Astrocyte (in vitro differentiated cells and primary cell): ENCODE data around the gene RHBG. TPM values are rescaled to one million over a fixed set of nuclear protein-coding genes. Genes with fewer than 3 reads are reported as not detected.

Experiments used
- DNase-seq: peaks from one replicate; pipeline ENCODE4 v3.0.0-alpha.2; 2010; ENCODE audit warnings: low read depth
- FAIRE-seq: peaks from 2 replicates; lab custom pipeline; 2011; peaks lifted over from hg19 to GRCh38; lab: Jason Lieb, UNC
- H2AFZ ChIP-seq: 2 replicates; pipeline ENCODE4 v1.6.0; 2012; ENCODE audit warnings: low read depth, low read length, inconsistent platforms
- H3K27ac ChIP-seq: 2 replicates; pipeline ENCODE4 v1.5.1; 2011; ENCODE audit warnings: low read depth, low read length, inconsistent platforms
- H3K27me3 ChIP-seq: 2 replicates; pipeline ENCODE4 v1.6.0; 2011; ENCODE audit warnings: low read length, inconsistent platforms; ENCODE audit not compliant: insufficient read depth
- H3K36me3 ChIP-seq: 2 replicates; pipeline ENCODE4 v1.5.1; 2011; ENCODE audit warnings: low read length, inconsistent platforms; ENCODE audit not compliant: insufficient read depth
- H3K4me1 ChIP-seq: 2 replicates; pipeline ENCODE4 v1.5.1; 2011; ENCODE audit warnings: low read length, inconsistent platforms; ENCODE audit not compliant: insufficient read depth
- H3K4me2 ChIP-seq: 2 replicates; pipeline ENCODE4 v1.6.0; 2012; ENCODE audit warnings: low read length, inconsistent platforms
- H3K4me3 ChIP-seq: 2 replicates; pipeline ENCODE4 v1.5.1; 2011; ENCODE audit warnings: low read depth, mild to moderate bottlenecking, low read length, inconsistent platforms; ENCODE audit not compliant: insufficient read depth
- H3K79me2 ChIP-seq: 2 replicates; pipeline ENCODE4 v1.6.0; 2012; ENCODE audit warnings: mild to moderate bottlenecking, low read length, inconsistent platforms; ENCODE audit not compliant: insufficient read depth
- H3K9ac ChIP-seq: 2 replicates; pipeline ENCODE4 v1.6.0; 2012; ENCODE audit warnings: mild to moderate bottlenecking, low read length, inconsistent platforms
- H3K9me3 ChIP-seq: 2 replicates; pipeline ENCODE4 v1.5.1; 2012; ENCODE audit warnings: low read depth, mild to moderate bottlenecking, low read length, inconsistent platforms; ENCODE audit not compliant: insufficient read depth
- H4K20me1 ChIP-seq: 2 replicates; pipeline ENCODE4 v1.6.0; 2012; ENCODE audit warnings: low read length, inconsistent platforms; ENCODE audit not compliant: insufficient read depth
- H3K27ac Mint-ChIP-seq: one replicate; pipeline ENCODE4 v1.8.0; 2021; ENCODE audit warnings: mild to moderate bottlenecking, mixed read lengths; ENCODE audit not compliant: unreplicated experiment
- H3K27me3 Mint-ChIP-seq: one replicate; pipeline ENCODE4 v1.8.0; 2021; ENCODE audit warnings: low read depth, mixed read lengths; ENCODE audit not compliant: unreplicated experiment
- H3K36me3 Mint-ChIP-seq: one replicate; pipeline ENCODE4 v1.8.0; 2021; ENCODE audit warnings: low read depth, mixed read lengths; ENCODE audit not compliant: unreplicated experiment
- H3K4me1 Mint-ChIP-seq: one replicate; pipeline ENCODE4 v1.8.0; 2021; ENCODE audit warnings: low read depth, mixed read lengths; ENCODE audit not compliant: unreplicated experiment
- H3K4me3 Mint-ChIP-seq: one replicate; pipeline ENCODE4 v1.8.0; 2021; ENCODE audit warnings: mild to moderate bottlenecking, moderate library complexity, mixed read lengths; ENCODE audit not compliant: unreplicated experiment
- H3K9me3 Mint-ChIP-seq: one replicate; pipeline ENCODE4 v1.8.0; 2021; ENCODE audit warnings: mild to moderate bottlenecking, mixed read lengths; ENCODE audit not compliant: unreplicated experiment
- CTCF ChIP-seq: IDR thresholded peaks from 2 replicates; pipeline ENCODE4 v1.5.1; 2011; ENCODE audit warnings: low read depth, mild to moderate bottlenecking, inconsistent platforms, low read length, moderate library complexity; ENCODE audit not compliant: insufficient read depth
- EZH2 ChIP-seq: IDR thresholded peaks from 2 replicates; pipeline ENCODE4 v1.6.1; 2012; ENCODE audit warnings: mild to moderate bottlenecking, low read length, inconsistent platforms; ENCODE audit not compliant: insufficient read depth
- total RNA-seq: library from RNA; stranded (reverse); gene quantifications from 2 replicates; pipeline ENCODE4 v1.2.1, GENCODE V29; 2021

Gene RHBG
- total RNA-seq, 1 donor from 2014 or later, result not detected

DNA sequence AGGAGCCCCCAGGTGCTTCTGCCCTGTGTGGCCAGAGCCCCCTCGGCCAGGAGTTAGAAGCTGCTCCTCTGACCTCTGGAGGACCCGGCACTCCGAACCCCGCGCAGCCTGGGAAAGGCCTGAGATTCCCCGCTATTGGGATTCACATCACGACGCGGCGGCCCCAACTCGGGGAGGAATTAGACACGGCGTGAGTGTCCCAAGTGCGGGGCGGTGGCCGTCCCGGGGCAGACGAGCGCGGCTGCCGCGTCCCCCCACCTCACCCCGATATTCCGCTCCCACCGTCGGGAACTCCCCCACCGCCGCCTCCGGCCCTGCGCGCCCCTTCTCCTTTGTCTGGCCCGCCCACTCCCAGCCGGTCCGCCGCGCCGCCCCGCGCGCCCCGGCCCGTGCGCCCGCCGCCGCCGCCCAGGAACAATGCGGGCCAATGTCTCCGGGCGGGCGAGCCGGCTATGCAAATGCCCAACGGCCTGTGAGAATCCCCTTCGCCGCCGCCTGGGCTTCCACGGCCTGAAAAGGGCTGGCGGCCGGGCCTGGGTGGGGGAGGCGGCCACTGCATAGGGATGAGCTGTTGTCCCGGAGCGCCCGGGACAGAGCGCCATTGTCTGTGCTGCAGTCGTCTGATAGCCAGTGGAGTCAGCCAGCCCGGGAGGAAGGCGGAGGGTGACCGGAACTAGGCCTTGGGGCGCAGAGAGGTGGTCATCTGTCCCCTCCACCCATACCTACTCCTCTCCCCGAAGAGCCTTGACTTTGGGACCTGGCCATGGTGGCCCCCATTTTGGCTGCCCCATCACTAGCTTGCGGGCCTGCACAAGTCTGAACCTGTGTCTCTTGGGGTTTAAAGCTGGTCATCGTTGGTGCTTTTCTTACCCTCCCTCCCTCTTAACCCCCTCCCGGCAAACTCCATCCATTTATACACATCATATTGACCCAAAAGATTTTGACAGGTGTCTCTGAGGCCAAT lies 19.4 kb downstream of the RHBG start:
- H3K4me1 ChIP-seq, result peaks cover 3% of the 10 kb centered on the region
- H3K36me3 ChIP-seq, result no peaks in the 10 kb centered on the region
- H3K27me3 ChIP-seq, result peaks cover 26% of the 10 kb centered on the region
- no peaks in the 10 kb centered on the region for H3K9me3 Mint-ChIP-seq
- H3K4me2 ChIP-seq, result peak overlapping the region; percentile 64
- H3K79me2 ChIP-seq, result no peaks in the 10 kb centered on the region
- H4K20me1 ChIP-seq, result no peaks in the 10 kb centered on the region
- FAIRE-seq (no peak), DNase-seq (no peak)
- peak overlapping the region; percentile 33 for H3K4me3 ChIP-seq
- peak; percentile 59 for TF ChIP-seq EZH2
- TF ChIP-seq CTCF, result no peak
- H3K9me3 ChIP-seq, result no peaks in the 10 kb centered on the region
- H3K4me1 Mint-ChIP-seq, result no peaks in the 10 kb centered on the region
- no peaks in the 10 kb centered on the region for H3K36me3 Mint-ChIP-seq
- H3K4me3 Mint-ChIP-seq, result no peak overlapping the region
- H2AFZ ChIP-seq, result peak overlapping the region; percentile 34
- no peak overlapping the region for H3K27ac ChIP-seq
- no peak overlapping the region for H3K27ac Mint-ChIP-seq
- peaks cover 55% of the 10 kb centered on the region for H3K27me3 Mint-ChIP-seq
- H3K9ac ChIP-seq, result no peak overlapping the region

DNA sequence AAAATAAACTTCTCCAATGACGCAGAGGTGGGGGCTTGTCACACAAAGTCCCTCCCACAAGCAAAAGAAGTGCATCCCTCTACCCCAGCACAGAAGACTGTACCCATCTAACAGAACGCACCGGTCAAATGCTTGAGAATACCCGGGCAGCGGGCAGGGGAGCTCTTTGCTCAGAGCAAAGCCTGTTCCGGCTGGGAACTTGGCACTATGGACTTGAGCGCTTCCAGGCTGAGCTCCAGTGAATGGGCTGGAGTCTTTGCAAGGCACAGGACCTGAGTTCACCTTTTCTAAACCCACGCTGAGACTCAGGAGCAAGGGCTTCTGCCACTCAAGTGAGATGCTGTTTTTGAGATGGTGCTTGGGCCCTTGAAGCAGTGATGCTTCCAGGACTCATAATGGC lies 20.3 kb downstream of the RHBG start:
- no peaks in the 10 kb centered on the region for H4K20me1 ChIP-seq
- H3K36me3 ChIP-seq, result no peaks in the 10 kb centered on the region
- DNase-seq, result no peak
- FAIRE-seq, result no peak
- Mint-ChIP-seq H3K9me3 (no peaks in the 10 kb centered on the region), H3K27me3 (peaks cover 55% of the 10 kb centered on the region), H3K27ac (no peak overlapping the region), H3K36me3 (no peaks in the 10 kb centered on the region), H3K4me3 (peak overlapping the region; percentile 27), H3K4me1 (no peaks in the 10 kb centered on the region)
- peaks cover 3% of the 10 kb centered on the region for H3K4me1 ChIP-seq
- no peak overlapping the region for H3K4me2 ChIP-seq
- no peak overlapping the region for H3K9ac ChIP-seq
- no peak for TF ChIP-seq EZH2
- TF ChIP-seq CTCF, result no peak
- H3K4me3 ChIP-seq, result no peak overlapping the region
- peaks cover 26% of the 10 kb centered on the region for H3K27me3 ChIP-seq
- H2AFZ ChIP-seq, result no peak overlapping the region
- H3K9me3 ChIP-seq, result no peaks in the 10 kb centered on the region
- H3K79me2 ChIP-seq, result no peaks in the 10 kb centered on the region
- H3K27ac ChIP-seq, result no peak overlapping the region
